ENCODE results near the gene MYMK. TPM values are rescaled to one million over a fixed set of nuclear protein-coding genes. Genes with fewer than 3 reads are reported as not detected.
A peak's percentile ranks its signal among the peaks of the same experiment; 100 is the strongest.

MYMK gene
- total RNA-seq, 1 donor from 2014 or later, result not detected

- Mint-ChIP-seq H3K27ac (ENCODE audit: unreplicated experiment) (peak overlapping the region; percentile 81), H3K4me3 (ENCODE audit: unreplicated experiment) (no peak overlapping the region), H3K4me1 (ENCODE audit: low read depth, unreplicated experiment) (peaks cover 8% of the 10 kb centered on the region), H3K36me3 (ENCODE audit: unreplicated experiment) (no peaks in the 10 kb centered on the region), H3K27me3 (ENCODE audit: unreplicated experiment) (peaks cover 21% of the 10 kb centered on the region), H3K9me3 (ENCODE audit: unreplicated experiment) (peaks cover 21% of the 10 kb centered on the region)
- no peak for DNase-seq
- no peak for TF ChIP-seq CTCF (IDR thresholded peaks at IDR 0.05; ENCODE audit: partially characterized antibody, unreplicated experiment)
Measured at GRCh38 chr9:133470427-133470924, 54.3 kb downstream of the MYMK start.

DNA sequence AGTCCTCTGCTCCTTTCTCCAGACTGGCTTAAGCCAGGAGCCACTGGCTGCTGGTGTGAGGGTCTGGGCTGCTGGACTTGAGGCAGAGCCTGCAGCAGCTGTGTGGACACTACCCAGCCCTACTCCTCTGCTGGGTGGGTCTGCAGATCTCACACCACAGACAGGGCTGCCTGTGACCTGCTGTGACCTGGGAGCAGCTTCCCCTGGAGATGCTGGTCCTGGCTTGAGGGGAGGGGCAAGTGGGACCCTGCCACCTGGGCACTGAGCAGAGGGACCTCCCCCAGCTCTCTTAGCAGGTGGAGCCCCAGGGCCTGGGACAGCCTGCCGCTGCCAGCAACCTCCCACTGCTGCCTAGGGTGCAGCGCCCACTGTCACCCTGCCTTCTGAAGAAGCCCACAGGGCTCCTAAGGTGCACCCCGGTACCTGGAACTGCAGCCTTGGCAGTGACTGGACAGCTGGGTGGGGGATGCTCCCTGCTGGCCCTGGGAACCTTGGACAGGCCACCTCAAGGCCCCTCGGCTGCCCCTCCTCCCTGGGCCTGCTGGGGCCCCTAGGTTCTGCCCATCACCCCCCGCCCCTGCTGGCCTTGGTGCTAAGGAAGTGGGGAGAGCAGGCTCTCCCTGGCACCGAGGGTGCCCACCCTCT lies 55.9 kb downstream of the MYMK start:
- Mint-ChIP-seq H3K36me3 (ENCODE audit: unreplicated experiment) (no peaks in the 10 kb centered on the region), H3K27ac (ENCODE audit: unreplicated experiment) (no peak overlapping the region), H3K4me3 (ENCODE audit: unreplicated experiment) (no peak overlapping the region), H3K27me3 (ENCODE audit: unreplicated experiment) (peaks cover 22% of the 10 kb centered on the region), H3K9me3 (ENCODE audit: unreplicated experiment) (peaks cover 23% of the 10 kb centered on the region), H3K4me1 (ENCODE audit: low read depth, unreplicated experiment) (peaks cover 17% of the 10 kb centered on the region)
- no peak for DNase-seq
- TF ChIP-seq CTCF (IDR thresholded peaks at IDR 0.05; ENCODE audit: partially characterized antibody, unreplicated experiment), result no peak

- H3K9me3 Mint-ChIP-seq (ENCODE audit: unreplicated experiment), result peaks cover 24% of the 10 kb centered on the region
- TF ChIP-seq CTCF (IDR thresholded peaks at IDR 0.05; ENCODE audit: partially characterized antibody, unreplicated experiment), result no peak
- no peak for DNase-seq
- H3K36me3 Mint-ChIP-seq (ENCODE audit: unreplicated experiment), result no peaks in the 10 kb centered on the region
- no peak overlapping the region for H3K27ac Mint-ChIP-seq (ENCODE audit: unreplicated experiment)
- H3K27me3 Mint-ChIP-seq (ENCODE audit: unreplicated experiment), result peaks cover 25% of the 10 kb centered on the region
- peaks cover 19% of the 10 kb centered on the region for H3K4me1 Mint-ChIP-seq (ENCODE audit: low read depth, unreplicated experiment)
- H3K4me3 Mint-ChIP-seq (ENCODE audit: unreplicated experiment), result no peak overlapping the region
Measured at GRCh38 chr9:133468374-133468773, 56.4 kb downstream of the MYMK start.

DNA sequence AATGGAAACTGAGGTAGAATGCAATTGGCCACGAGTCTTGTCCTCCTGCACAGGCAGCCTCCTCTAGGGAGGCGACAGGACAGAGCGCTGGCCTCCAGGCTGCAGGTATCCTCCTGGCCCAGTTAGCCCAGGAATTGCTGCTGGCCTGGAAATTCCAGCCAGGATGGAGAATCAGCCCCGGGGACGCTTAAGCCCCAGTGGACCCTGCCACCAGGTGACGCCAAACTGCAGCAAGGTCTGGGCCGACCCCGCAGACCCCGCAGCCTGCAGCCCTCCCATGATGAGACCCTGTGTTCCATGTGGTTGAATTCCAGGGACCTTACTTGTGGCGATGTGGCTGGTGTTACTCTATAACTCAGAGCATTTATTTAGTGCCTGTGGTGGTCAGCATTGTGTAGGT lies 57.7 kb downstream of the MYMK start:
- DNase-seq, result no peak
- no peak for TF ChIP-seq CTCF (IDR thresholded peaks at IDR 0.05; ENCODE audit: partially characterized antibody, unreplicated experiment)
- Mint-ChIP-seq H3K4me1 (ENCODE audit: low read depth, unreplicated experiment) (peaks cover 26% of the 10 kb centered on the region), H3K36me3 (ENCODE audit: unreplicated experiment) (no peaks in the 10 kb centered on the region), H3K27ac (ENCODE audit: unreplicated experiment) (no peak overlapping the region), H3K4me3 (ENCODE audit: unreplicated experiment) (no peak overlapping the region), H3K27me3 (ENCODE audit: unreplicated experiment) (peaks cover 29% of the 10 kb centered on the region), H3K9me3 (ENCODE audit: unreplicated experiment) (peaks cover 29% of the 10 kb centered on the region)

- no peak for DNase-seq
- Mint-ChIP-seq H3K4me1 (ENCODE audit: low read depth, unreplicated experiment) (peaks cover 34% of the 10 kb centered on the region), H3K36me3 (ENCODE audit: unreplicated experiment) (no peaks in the 10 kb centered on the region), H3K27me3 (ENCODE audit: unreplicated experiment) (peaks cover 24% of the 10 kb centered on the region), H3K9me3 (ENCODE audit: unreplicated experiment) (peaks cover 32% of the 10 kb centered on the region), H3K27ac (ENCODE audit: unreplicated experiment) (peak overlapping the region; percentile 8), H3K4me3 (ENCODE audit: unreplicated experiment) (no peak overlapping the region)
- TF ChIP-seq CTCF (IDR thresholded peaks at IDR 0.05; ENCODE audit: partially characterized antibody, unreplicated experiment), result no peak
Measured at GRCh38 chr9:133465984-133466383, 58.8 kb downstream of the MYMK start.

All from glutamatergic neuron (in vitro differentiated cells).